GM12892 (cell line): ENCODE measurements around the gene CNPPD1.
"Not testable (repeated sequence)": the region's sequence is repeated elsewhere in the genome, so short reads cannot be mapped to it uniquely, and the experiment has no call there.

Experiments
- POLR2A ChIP-seq: IDR thresholded peaks from 2 replicates; pipeline ENCODE4 v1.6.1; 2011; ENCODE audit warnings: low read depth, low read length, control low read depth
- TAF1 ChIP-seq: IDR thresholded peaks from 2 replicates; pipeline ENCODE4 v1.6.1; 2011; ENCODE audit warnings: low read depth, mild to moderate bottlenecking, control low read depth, low read length, borderline replicate concordance

DNA sequence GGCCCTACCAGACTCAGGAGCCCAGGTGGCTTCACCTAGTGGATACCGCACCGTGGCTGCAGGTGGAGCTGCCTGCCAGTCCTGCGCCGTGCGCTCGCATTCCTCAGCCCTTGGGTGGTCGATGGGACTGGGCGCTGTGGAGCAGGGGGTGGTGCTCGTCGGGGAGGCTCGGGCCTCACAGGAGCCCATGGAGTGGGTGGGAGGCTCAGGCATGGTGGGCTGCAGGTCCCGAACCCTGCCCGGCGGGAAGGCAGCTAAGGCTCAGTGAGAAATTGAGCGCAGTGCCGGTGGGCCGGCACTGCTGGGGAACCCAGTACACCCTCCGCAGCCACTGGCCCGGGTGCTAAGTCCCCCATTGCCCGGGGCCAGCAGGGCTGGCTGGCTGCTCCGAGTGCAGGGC lies 24.6 kb upstream of the CNPPD1 start:
- TF ChIP-seq POLR2A, TAF1: not testable (repeated sequence)
